HFF-Myc (cell line): ENCODE results near the gene MALL.
"Not testable (repeated sequence)": the region's sequence is repeated elsewhere in the genome, so short reads cannot be mapped to it uniquely, and the experiment has no call there.

ENCODE experiments used
- DNase-seq: peaks from one replicate; pipeline ENCODE4 v3.0.0-alpha.2; 2011; ENCODE audit warnings: low read depth; ENCODE audit errors: extremely low read depth
- H3K4me3 ChIP-seq: replicated peaks from 2 replicates; pipeline ENCODE4 v1.5.1; 2011; ENCODE audit warnings: low read depth, mild to moderate bottlenecking, control low read depth, low read length

MALL gene

GRCh38 chr2:110058034-110058433 is 57.6 kb downstream of the MALL start:
- DNase-seq, H3K4me3 ChIP-seq: not testable (repeated sequence)

GRCh38 chr2:110055819-110056408 is 59.7 kb downstream of the MALL start:
- DNase-seq, H3K4me3 ChIP-seq: not testable (repeated sequence)

- not testable (repeated sequence) for DNase-seq, H3K4me3 ChIP-seq
Observed at GRCh38 chr2:110054521-110055407, 60.9 kb downstream of the MALL start.

- DNase-seq, H3K4me3 ChIP-seq: not testable (repeated sequence)
Observed at GRCh38 chr2:110053688-110054087, 61.9 kb downstream of the MALL start.

GRCh38 chr2:110052166-110052565 is 63.5 kb downstream of the MALL start:
- not testable (repeated sequence) for DNase-seq, H3K4me3 ChIP-seq

GRCh38 chr2:110050222-110050621 is 65.4 kb downstream of the MALL start:
- not testable (repeated sequence) for H3K4me3 ChIP-seq, DNase-seq

GRCh38 chr2:110049769-110050168 is 65.9 kb downstream of the MALL start:
- not testable (repeated sequence) for DNase-seq

GRCh38 chr2:110048255-110049197 is 67.1 kb downstream of the MALL start:
- not testable (repeated sequence) for DNase-seq, H3K4me3 ChIP-seq

More at GRCh38 chr2:110049769-110050168, 65.9 kb downstream of the MALL start:
- H3K4me3 ChIP-seq: not testable (repeated sequence)

- not testable (repeated sequence) for H3K4me3 ChIP-seq, DNase-seq
Observed at GRCh38 chr2:110047225-110047624, 68.4 kb downstream of the MALL start.

GRCh38 chr2:110041941-110042660 is 73.5 kb downstream of the MALL start:
- H3K4me3 ChIP-seq, DNase-seq: not testable (repeated sequence)

- H3K4me3 ChIP-seq, DNase-seq: not testable (repeated sequence)
Observed at GRCh38 chr2:110037336-110037735, 78.3 kb downstream of the MALL start.

- not testable (repeated sequence) for DNase-seq
Observed at GRCh38 chr2:110035384-110035783, 80.2 kb downstream of the MALL start.

GRCh38 chr2:110034935-110035334 is 80.7 kb downstream of the MALL start:
- not testable (repeated sequence) for DNase-seq, H3K4me3 ChIP-seq

More at GRCh38 chr2:110035384-110035783, 80.2 kb downstream of the MALL start:
- H3K4me3 ChIP-seq: not testable (repeated sequence)
